SKM-1 (cell line): ENCODE measurements around the gene COL9A1.
"Not testable (repeated sequence)": the region's sequence is repeated elsewhere in the genome, so short reads cannot be mapped to it uniquely, and the experiment has no call there.

Experiments
- DNase-seq: peaks from one replicate; lab custom pipeline; 2025; ENCODE audit not compliant: unreplicated experiment; lab: John Stamatoyannopoulos, UW

The COL9A1 gene

GRCh38 chr6:70303034-70303525 lies at the start of gene COL9A1:
Gene COL9A1 (minus strand): TSS chr6:70303084. CDS start chr6:70302924, 160 bp downstream.
- no peak for DNase-seq

GRCh38 chr6:70351461-70351860 lies 48.6 kb upstream of the COL9A1 start:
- DNase-seq, result no peak

- no peak for DNase-seq
Measured at GRCh38 chr6:70345619-70346018, 42.7 kb upstream of the COL9A1 start.

GRCh38 chr6:70343313-70343712 lies 40.4 kb upstream of the COL9A1 start:
- no peak for DNase-seq

GRCh38 chr6:70339810-70340209 lies 36.9 kb upstream of the COL9A1 start:
- not testable (repeated sequence) for DNase-seq

- DNase-seq, result no peak
Measured at GRCh38 chr6:70338775-70339174, 35.9 kb upstream of the COL9A1 start.

- no peak for DNase-seq
Measured at GRCh38 chr6:70337743-70338105, 34.8 kb upstream of the COL9A1 start.

- no peak for DNase-seq
Measured at GRCh38 chr6:70336996-70337742, 34.3 kb upstream of the COL9A1 start.

- DNase-seq, result no peak
Measured at GRCh38 chr6:70327036-70327435, 24.2 kb upstream of the COL9A1 start.

- no peak for DNase-seq
Measured at GRCh38 chr6:70325009-70325408, 22.1 kb upstream of the COL9A1 start.

GRCh38 chr6:70317799-70318198 lies 14.9 kb upstream of the COL9A1 start:
- not testable (repeated sequence) for DNase-seq

GRCh38 chr6:70315079-70315751 lies 12.3 kb upstream of the COL9A1 start:
- DNase-seq, result no peak

GRCh38 chr6:70314296-70314695 lies 11.4 kb upstream of the COL9A1 start:
- no peak for DNase-seq

- DNase-seq, result no peak
Measured at GRCh38 chr6:70312165-70312745, 9.4 kb upstream of the COL9A1 start.

GRCh38 chr6:70310063-70310694 lies 7.3 kb upstream of the COL9A1 start:
- peak; percentile 5 for DNase-seq

- no peak for DNase-seq
Measured at GRCh38 chr6:70309243-70309642, 6.4 kb upstream of the COL9A1 start.

- not testable (repeated sequence) for DNase-seq
Measured at GRCh38 chr6:70308142-70308541, 5.3 kb upstream of the COL9A1 start.

- DNase-seq, result no peak
Measured at GRCh38 chr6:70307008-70307407, 4.1 kb upstream of the COL9A1 start.

GRCh38 chr6:70304616-70305015 lies 1.7 kb upstream of the COL9A1 start:
- no peak for DNase-seq

GRCh38 chr6:70299456-70299855 lies 3.4 kb downstream of the COL9A1 start:
- no peak for DNase-seq

GRCh38 chr6:70298068-70298467 lies 4.8 kb downstream of the COL9A1 start:
- no peak for DNase-seq

GRCh38 chr6:70292193-70292592 lies 10.7 kb downstream of the COL9A1 start:
- no peak for DNase-seq
